ENCODE data around the gene ITGA2. TPM values are rescaled to one million over a fixed set of nuclear protein-coding genes. Genes with fewer than 3 reads are reported as not detected.
"Not testable (repeated sequence)": the region's sequence is repeated elsewhere in the genome, so short reads cannot be mapped to it uniquely, and the experiment has no call there.

Gene ITGA2
- not detected in 2 replicates for total RNA-seq (2014; rRNA removed; shearing (Covaris generic))

- no peak for DNase-seq (ENCODE audit: low spot score)
- in situ Hi-C loops (cut with HindIII; ENCODE audit: low sequenced_read_pairs), result no loop called here
These were observed at the start of gene ITGA2 for GRCh38 chr5:52989025-52989780. ITGA2 (plus strand) TSS chr5:52989352; CDS start chr5:52989469, 117 bp downstream.

GRCh38 chr5:52943285-52943684 is 45.9 kb upstream of the ITGA2 start:
- no peak for DNase-seq (ENCODE audit: low spot score)
- in situ Hi-C loops (cut with HindIII; ENCODE audit: low sequenced_read_pairs), result no loop called here

GRCh38 chr5:52943808-52944207 is 45.3 kb upstream of the ITGA2 start:
- in situ Hi-C loops (cut with HindIII; ENCODE audit: low sequenced_read_pairs), result no loop called here
- no peak for DNase-seq (ENCODE audit: low spot score)

DNA sequence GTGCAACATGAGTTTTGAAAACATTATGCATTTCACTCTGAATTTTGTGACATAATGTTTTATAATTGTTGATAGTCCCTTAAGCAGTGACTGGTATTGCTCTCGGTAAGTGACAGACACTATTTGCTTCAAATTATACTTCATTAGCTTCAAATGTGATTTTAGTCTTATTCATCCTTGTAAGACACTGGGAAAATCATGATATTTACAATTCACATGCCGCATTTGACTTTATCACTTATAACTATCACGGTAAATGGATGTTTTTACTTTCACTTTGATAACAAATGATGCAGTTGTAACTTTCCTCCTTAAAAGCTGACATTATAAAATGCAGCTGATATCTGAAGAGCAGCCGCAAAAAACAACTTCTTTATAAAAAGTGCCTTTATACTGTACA is 44.1 kb upstream of the ITGA2 start:
- DNase-seq (ENCODE audit: low spot score), result no peak
- in situ Hi-C loops (cut with HindIII; ENCODE audit: low sequenced_read_pairs), result no loop called here

DNA sequence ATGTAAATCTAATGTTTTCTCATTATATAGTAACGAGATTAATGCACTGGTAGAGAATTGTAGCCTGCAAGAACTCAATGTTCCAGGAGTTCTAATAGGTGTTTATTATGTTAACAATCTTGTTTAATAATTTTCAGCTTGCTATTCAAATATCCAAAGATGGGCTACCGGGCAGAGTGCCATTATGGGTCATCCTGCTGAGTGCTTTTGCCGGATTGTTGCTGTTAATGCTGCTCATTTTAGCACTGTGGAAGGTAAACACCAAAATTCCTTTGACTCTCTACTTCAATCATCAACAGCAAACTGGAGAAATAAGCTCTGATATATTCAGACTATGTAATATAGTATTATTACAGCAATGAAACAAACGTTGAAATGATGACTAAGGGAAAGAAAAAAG is 41.9 kb upstream of the ITGA2 start:
- in situ Hi-C loops (cut with HindIII; ENCODE audit: low sequenced_read_pairs), result no loop called here
- DNase-seq (ENCODE audit: low spot score), result no peak

- in situ Hi-C loops (cut with HindIII; ENCODE audit: low sequenced_read_pairs), result no loop called here
These were observed 41.3 kb upstream of the ITGA2 start for GRCh38 chr5:52947851-52948250.

GRCh38 chr5:52948418-52949076 is 40.6 kb upstream of the ITGA2 start:
- peak; percentile 55 for DNase-seq (ENCODE audit: low spot score)
- in situ Hi-C loops (cut with HindIII; ENCODE audit: low sequenced_read_pairs), result no loop called here

More at GRCh38 chr5:52947851-52948250, 41.3 kb upstream of the ITGA2 start:
- no peak for DNase-seq (ENCODE audit: low spot score)

- in situ Hi-C loops (cut with HindIII; ENCODE audit: low sequenced_read_pairs), result loop anchor here (5.0 kb wide), 1 partner anchor 42 kb away; no protein-coding TSS in a partner anchor
- DNase-seq (ENCODE audit: low spot score), result no peak
These were observed 38.5 kb upstream of the ITGA2 start for GRCh38 chr5:52950686-52951085.

- DNase-seq (ENCODE audit: low spot score), result no peak
- in situ Hi-C loops (cut with HindIII; ENCODE audit: low sequenced_read_pairs), result loop anchor here (5.0 kb wide), 1 partner anchor 40 kb away; no protein-coding TSS in a partner anchor
These were observed 36.7 kb upstream of the ITGA2 start for GRCh38 chr5:52952483-52952882.

DNA sequence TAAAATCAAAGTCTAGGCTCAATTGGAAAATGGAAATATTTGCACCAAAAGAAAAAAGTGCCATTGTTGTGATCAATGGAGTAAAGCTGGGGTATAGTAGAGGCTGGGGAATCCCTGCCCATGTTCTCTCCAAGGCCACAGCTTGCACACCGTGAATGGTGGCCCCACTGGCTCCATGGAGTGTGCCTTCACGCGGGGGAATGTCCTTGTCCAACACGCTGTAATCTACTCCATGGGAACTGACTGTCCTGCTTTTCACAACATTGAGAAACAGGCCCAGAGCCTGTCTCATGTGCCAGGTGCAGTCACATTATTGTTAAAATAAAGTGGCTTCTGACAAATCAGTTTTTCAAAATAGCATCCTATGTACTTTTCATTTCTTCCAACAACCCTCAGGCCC is 33.1 kb upstream of the ITGA2 start:
- DNase-seq (ENCODE audit: low spot score), result no peak
- in situ Hi-C loops (cut with HindIII; ENCODE audit: low sequenced_read_pairs), result no loop called here

DNA sequence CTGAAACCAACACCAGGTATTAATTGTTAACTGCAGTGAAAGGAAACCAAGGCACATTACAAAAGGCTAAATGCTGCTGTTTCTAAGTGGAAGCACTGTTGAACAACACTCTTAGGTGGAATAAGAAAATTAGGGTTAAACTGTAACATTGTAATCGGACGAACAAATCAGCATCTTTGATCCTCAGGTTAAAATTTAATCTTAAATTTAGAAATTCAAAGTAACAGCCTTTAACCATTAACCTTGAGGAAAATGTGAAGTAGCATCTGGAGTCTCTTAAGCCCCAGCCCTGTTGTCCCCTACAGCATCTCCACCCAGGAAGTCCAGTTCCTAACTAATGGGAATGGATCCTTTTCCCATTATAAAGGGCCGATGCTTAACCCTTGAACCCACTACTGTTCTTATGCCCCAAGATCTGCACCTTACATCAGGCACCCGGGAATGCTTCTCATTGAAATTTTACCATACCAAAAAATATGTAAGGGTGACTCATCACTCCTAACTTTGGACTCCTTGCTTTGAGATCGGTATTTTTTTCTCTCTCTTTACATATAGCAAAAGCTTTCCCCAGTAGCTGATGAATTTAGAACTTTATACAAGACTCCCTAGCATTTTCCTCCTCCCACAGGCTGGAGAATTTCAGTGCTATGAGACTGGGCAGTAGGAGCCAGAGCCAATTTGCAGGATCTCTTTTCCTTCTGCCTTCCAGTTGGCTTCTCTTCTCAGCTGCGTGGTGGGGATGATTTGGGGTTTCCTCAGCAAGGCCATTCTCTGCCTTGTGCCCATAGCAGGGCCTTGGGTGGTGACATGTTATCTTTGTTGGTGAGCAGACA is 32.0 kb upstream of the ITGA2 start:
- in situ Hi-C loops (cut with HindIII; ENCODE audit: low sequenced_read_pairs), result no loop called here
- no peak for DNase-seq (ENCODE audit: low spot score)

- no peak for DNase-seq (ENCODE audit: low spot score)
- in situ Hi-C loops (cut with HindIII; ENCODE audit: low sequenced_read_pairs), result no loop called here
These were observed 27.9 kb upstream of the ITGA2 start for GRCh38 chr5:52961274-52961681.

DNA sequence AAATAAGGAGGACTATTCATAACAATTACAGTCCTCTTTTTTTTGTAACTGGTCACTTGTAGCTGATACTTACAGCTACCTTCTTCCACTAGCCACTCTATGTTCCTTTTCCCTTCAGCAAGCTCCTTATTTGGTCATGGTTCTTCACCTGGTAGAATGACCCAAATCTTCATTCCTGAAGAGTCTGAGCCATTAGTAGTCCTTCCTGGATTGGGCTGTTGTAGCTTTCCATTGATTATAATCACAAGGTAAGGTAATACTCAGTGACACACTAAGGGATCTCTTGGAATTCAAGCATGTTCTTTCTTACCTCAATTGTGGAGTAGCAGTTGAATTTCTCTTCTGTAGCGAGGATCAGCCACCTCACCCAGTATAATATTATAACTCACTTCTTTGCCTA is 25.5 kb upstream of the ITGA2 start:
- in situ Hi-C loops (cut with HindIII; ENCODE audit: low sequenced_read_pairs), result no loop called here
- DNase-seq (ENCODE audit: low spot score), result no peak

GRCh38 chr5:52964138-52964537 is 25.0 kb upstream of the ITGA2 start:
- DNase-seq (ENCODE audit: low spot score), result no peak
- in situ Hi-C loops (cut with HindIII; ENCODE audit: low sequenced_read_pairs), result no loop called here

GRCh38 chr5:52976157-52976556 is 13.0 kb upstream of the ITGA2 start:
- in situ Hi-C loops (cut with HindIII; ENCODE audit: low sequenced_read_pairs); DNase-seq (ENCODE audit: low spot score): not testable (repeated sequence)

- DNase-seq (ENCODE audit: low spot score), result no peak
- in situ Hi-C loops (cut with HindIII; ENCODE audit: low sequenced_read_pairs), result no loop called here
These were observed 11.8 kb upstream of the ITGA2 start for GRCh38 chr5:52977264-52977897.

- in situ Hi-C loops (cut with HindIII; ENCODE audit: low sequenced_read_pairs), result no loop called here
These were observed 7.6 kb upstream of the ITGA2 start for GRCh38 chr5:52981507-52981906.

DNA sequence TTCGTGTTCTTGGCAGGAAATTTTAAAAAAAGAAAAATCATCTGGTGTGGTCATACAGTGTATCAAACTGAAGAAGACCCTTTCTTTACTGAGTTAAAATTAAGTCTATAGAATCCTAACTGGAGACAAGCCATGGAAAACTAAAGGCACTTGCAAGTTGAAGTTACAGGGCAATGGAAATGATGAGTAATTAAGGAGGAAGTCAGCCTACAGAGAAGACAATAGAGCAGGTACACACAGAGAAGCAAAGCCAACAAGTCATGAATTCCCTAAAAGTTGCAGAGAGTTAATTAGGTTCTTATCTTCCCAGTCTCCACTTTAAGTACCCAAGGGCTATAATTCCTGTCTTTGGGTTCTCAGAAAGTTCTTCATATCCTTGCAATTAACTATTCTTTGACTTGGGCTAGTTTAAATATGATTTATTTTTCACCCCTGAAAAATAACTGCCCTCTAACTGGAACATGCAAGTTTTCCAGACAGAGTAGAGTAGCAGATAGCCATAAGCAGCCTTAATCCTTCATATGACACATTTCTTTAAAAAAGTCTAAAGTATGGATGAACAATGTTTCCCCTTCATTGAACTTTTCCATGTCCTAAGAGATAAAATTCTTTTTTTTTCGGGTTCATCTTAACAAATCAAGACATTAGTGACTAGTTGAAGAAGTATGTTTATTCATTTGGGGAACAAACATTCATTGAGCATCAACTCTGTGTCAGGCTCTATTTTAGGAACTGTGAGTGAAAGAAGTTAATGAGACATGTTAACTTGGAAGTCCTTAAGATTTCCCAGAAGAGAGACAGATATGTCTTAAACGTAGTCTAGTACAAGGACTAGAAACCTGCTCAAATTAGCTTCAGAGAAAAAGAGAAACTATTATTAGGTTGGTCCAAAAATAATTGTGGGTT is 5.2 kb upstream of the ITGA2 start:
- in situ Hi-C loops (cut with HindIII; ENCODE audit: low sequenced_read_pairs), result no loop called here
- DNase-seq (ENCODE audit: low spot score), result no peak

More at GRCh38 chr5:52981507-52981906, 7.6 kb upstream of the ITGA2 start:
- DNase-seq (ENCODE audit: low spot score), result no peak

Data from G401 (cell line).